SKM-1 treated with dmso at 0.1 percent for 144 hours (cell line): ENCODE measurements around the gene GNAT2.

Experiments used
- DNase-seq: peaks from one replicate; lab custom pipeline; 2025; ENCODE audit not compliant: unreplicated experiment; lab: John Stamatoyannopoulos, UW

The GNAT2 gene

GRCh38 chr1:109566982-109567381 is 52.4 kb downstream of the GNAT2 start:
- no peak for DNase-seq

GRCh38 chr1:109565241-109565640 is 54.2 kb downstream of the GNAT2 start:
- DNase-seq, result no peak

- DNase-seq, result no peak
Measured at GRCh38 chr1:109564194-109564878, 55.1 kb downstream of the GNAT2 start.

GRCh38 chr1:109559995-109560394 is 59.4 kb downstream of the GNAT2 start:
- no peak for DNase-seq

GRCh38 chr1:109557520-109557919 is 61.9 kb downstream of the GNAT2 start:
- no peak for DNase-seq

- no peak for DNase-seq
Measured at GRCh38 chr1:109556563-109556962, 62.9 kb downstream of the GNAT2 start.
